HL-60 (cell line): ENCODE results near the gene CERS6.

Experiments
- DNase-seq, 2 experiments: peaks; one replicate each; pipeline ENCODE4 v3.0.0-alpha.2; 2010 to 2020; ENCODE audit warnings: low read depth in 1 of 2, low spot score in 1 of 2
- H3K27ac ChIP-seq: fragments of 250-450 bp; sonication (Bioruptor Pico); replicated peaks from 2 replicates; pipeline ENCODE4 v1.5.1; 2020; ENCODE audit warnings: mild to moderate bottlenecking, moderate library complexity
- H3K27me3 ChIP-seq: fragments of 250-450 bp; sonication (Bioruptor Pico); 2 replicates; pipeline ENCODE4 v1.5.1; 2021; ENCODE audit warnings: mild to moderate bottlenecking, moderate library complexity; ENCODE audit not compliant: insufficient read depth, poor library complexity, severe bottlenecking
- H3K4me3 ChIP-seq: replicated peaks from 2 replicates; pipeline ENCODE4 v1.5.1; 2011; ENCODE audit warnings: mild to moderate bottlenecking, control low read depth, low read length; ENCODE audit not compliant: insufficient read depth
- GABPA ChIP-seq: IDR thresholded peaks from 2 replicates; pipeline ENCODE4 v1.6.1; 2012; ENCODE audit warnings: low read depth
- POLR2AphosphoS5 ChIP-seq: IDR thresholded peaks from 2 replicates; pipeline ENCODE4 v1.6.1; 2012; ENCODE audit warnings: low read depth
- SPI1 ChIP-seq: IDR thresholded peaks from 2 replicates; pipeline ENCODE4 v1.6.1; 2012; ENCODE audit warnings: low read depth, mild to moderate bottlenecking, borderline replicate concordance
- TF ChIP-seq, protein P1 (sequence below): IDR thresholded peaks from one replicate; pipeline ENCODE4 v1.5.1; 2011; ENCODE audit warnings: low read length, control low read depth, inconsistent platforms; ENCODE audit not compliant: insufficient read depth
- TF ChIP-seq, protein P2 (sequence below): IDR thresholded peaks from 2 replicates; pipeline ENCODE4 v1.6.1; 2012; ENCODE audit warnings: low read depth; ENCODE audit not compliant: insufficient replicate concordance

CERS6 gene

GRCh38 chr2:168722592-168722991, 266.5 kb downstream of the CERS6 start:
- no peak for DNase-seq
- TF ChIP-seq GABPA = no peak
- TF ChIP-seq, protein P1, sequence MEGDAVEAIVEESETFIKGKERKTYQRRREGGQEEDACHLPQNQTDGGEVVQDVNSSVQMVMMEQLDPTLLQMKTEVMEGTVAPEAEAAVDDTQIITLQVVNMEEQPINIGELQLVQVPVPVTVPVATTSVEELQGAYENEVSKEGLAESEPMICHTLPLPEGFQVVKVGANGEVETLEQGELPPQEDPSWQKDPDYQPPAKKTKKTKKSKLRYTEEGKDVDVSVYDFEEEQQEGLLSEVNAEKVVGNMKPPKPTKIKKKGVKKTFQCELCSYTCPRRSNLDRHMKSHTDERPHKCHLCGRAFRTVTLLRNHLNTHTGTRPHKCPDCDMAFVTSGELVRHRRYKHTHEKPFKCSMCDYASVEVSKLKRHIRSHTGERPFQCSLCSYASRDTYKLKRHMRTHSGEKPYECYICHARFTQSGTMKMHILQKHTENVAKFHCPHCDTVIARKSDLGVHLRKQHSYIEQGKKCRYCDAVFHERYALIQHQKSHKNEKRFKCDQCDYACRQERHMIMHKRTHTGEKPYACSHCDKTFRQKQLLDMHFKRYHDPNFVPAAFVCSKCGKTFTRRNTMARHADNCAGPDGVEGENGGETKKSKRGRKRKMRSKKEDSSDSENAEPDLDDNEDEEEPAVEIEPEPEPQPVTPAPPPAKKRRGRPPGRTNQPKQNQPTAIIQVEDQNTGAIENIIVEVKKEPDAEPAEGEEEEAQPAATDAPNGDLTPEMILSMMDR = no peak
- TF ChIP-seq, protein P2, sequence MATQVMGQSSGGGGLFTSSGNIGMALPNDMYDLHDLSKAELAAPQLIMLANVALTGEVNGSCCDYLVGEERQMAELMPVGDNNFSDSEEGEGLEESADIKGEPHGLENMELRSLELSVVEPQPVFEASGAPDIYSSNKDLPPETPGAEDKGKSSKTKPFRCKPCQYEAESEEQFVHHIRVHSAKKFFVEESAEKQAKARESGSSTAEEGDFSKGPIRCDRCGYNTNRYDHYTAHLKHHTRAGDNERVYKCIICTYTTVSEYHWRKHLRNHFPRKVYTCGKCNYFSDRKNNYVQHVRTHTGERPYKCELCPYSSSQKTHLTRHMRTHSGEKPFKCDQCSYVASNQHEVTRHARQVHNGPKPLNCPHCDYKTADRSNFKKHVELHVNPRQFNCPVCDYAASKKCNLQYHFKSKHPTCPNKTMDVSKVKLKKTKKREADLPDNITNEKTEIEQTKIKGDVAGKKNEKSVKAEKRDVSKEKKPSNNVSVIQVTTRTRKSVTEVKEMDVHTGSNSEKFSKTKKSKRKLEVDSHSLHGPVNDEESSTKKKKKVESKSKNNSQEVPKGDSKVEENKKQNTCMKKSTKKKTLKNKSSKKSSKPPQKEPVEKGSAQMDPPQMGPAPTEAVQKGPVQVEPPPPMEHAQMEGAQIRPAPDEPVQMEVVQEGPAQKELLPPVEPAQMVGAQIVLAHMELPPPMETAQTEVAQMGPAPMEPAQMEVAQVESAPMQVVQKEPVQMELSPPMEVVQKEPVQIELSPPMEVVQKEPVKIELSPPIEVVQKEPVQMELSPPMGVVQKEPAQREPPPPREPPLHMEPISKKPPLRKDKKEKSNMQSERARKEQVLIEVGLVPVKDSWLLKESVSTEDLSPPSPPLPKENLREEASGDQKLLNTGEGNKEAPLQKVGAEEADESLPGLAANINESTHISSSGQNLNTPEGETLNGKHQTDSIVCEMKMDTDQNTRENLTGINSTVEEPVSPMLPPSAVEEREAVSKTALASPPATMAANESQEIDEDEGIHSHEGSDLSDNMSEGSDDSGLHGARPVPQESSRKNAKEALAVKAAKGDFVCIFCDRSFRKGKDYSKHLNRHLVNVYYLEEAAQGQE = no peak
- TF ChIP-seq SPI1 = no peak
- no peak for TF ChIP-seq POLR2AphosphoS5

DNA sequence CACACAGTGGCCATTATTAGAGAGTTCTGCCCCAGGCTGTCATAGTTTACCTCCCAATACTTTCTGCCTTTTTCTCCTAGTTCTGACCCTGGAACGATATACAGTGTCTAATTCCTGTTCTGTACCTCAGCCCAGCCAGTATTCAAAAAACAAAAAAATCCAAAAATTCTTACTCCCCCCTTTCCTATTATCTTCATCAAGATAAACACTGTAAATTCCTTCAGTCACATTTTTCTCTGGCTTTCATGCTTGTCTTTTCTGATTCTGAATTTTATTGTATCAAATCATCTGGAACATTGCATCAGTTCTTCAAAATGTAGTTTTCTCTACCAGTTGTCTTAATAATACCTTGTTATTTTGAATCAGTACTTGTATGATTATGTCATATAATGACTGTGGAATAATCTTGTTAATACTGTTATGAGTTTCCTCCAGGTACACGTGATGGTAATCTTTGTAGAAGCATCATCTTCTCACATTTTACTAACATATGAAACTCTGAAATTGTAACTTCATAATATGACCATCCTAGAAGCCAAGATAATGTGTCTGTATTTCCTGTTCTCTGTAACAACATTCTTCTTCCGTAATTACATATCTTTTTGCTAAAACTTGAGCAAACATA, 267.3 kb downstream of the CERS6 start:
- TF ChIP-seq, protein P1 = no peak
- no peak for TF ChIP-seq POLR2AphosphoS5
- TF ChIP-seq, protein P2 = no peak
- TF ChIP-seq GABPA = no peak
- no peak for TF ChIP-seq SPI1
- no peak overlapping the region for H3K27ac ChIP-seq
- no peak overlapping the region for H3K4me3 ChIP-seq
- H3K27me3 ChIP-seq = no peaks in the 10 kb centered on the region
- no peak for DNase-seq

More at GRCh38 chr2:168722592-168722991, 266.5 kb downstream of the CERS6 start:
- H3K27ac ChIP-seq = no peak overlapping the region
- H3K4me3 ChIP-seq = no peak overlapping the region
- no peaks in the 10 kb centered on the region for H3K27me3 ChIP-seq

DNA sequence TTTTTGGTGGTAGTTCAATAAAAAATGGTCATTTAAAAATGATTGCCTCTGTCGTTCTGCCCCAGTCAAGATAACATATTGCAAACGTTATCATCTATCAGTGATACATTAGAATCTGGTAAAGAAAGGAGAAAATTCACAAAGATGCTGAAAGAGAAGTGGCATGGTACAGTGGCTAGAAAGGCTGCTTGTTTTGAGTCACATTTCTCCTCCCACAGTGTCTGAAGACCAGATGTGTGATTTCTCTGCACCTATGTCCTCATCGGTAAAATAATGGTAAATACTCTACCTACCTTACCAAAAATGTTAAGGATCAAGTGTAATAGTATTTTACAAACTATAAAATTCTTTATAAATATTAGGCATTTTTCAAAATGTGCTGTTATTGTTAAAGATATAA, 270.3 kb downstream of the CERS6 start:
- TF ChIP-seq SPI1 = no peak
- TF ChIP-seq, protein P1 = no peak
- no peak for TF ChIP-seq POLR2AphosphoS5
- TF ChIP-seq GABPA = no peak
- TF ChIP-seq, protein P2 = no peak
- Histone ChIP-seq H3K4me3 (no peak overlapping the region), H3K27me3 (no peaks in the 10 kb centered on the region), H3K27ac (no peak overlapping the region)
- no peak for DNase-seq
